ENCODE measurements around the gene MTAP. TPM values are rescaled to one million over a fixed set of nuclear protein-coding genes. Genes with fewer than 3 reads are reported as not detected.
A peak's percentile ranks its signal among the peaks of the same experiment; 100 is the strongest.

The MTAP gene
- total RNA-seq (2014; rRNA removed; shearing (Covaris generic)) (26.7 and 29.8 TPM in 2 replicates), polyA plus RNA-seq (2016; fragmentation: Nextera tagmentation; extraction: Ambion mirVana) (44.8 and 47.8 TPM in 2 replicates)

DNA sequence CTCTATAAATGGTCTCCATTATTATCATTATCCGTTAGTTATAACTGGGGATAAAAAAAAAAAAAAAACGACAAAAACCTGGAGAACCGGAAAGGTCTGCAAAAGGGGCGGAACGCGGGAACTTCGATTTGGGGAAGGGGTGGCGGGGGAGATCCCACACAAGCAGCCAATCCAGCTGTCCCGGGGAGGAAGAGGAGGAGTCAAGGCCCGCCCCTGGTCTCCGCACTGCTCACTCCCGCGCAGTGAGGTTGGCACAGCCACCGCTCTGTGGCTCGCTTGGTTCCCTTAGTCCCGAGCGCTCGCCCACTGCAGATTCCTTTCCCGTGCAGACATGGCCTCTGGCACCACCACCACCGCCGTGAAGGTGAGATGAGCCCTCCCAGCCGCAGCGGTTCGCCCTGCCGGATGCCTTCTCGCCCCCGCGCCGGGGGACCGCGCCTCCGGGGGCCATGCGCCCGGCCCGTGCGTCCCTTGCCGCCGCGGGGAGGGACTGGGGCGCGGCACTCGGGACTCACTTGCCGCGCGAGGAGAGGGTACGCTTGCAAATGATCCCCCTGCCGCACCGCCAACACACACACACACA, at the start of gene MTAP:
Gene MTAP, plus strand, starts transcription at position 219 of the 583 bp plus-strand sequence. Its CDS starts 113 bp downstream, at position 332.
- Histone ChIP-seq H3K4me3 (peak within 1 kb of the TSS; percentile 89), H3K27me3 (replicated peaks; ENCODE audit: insufficient read depth) (no peaks in the 10 kb centered on the region), H3K9me3 (ENCODE audit: low read depth) (no peaks in the 10 kb centered on the region), H3K9ac (peak within 1 kb of the TSS; percentile 90), H4K20me1 (ENCODE audit: insufficient read depth) (no peaks in the 10 kb centered on the region), H3K79me2 (ENCODE audit: insufficient read depth) (peaks cover 61% of the 10 kb centered on the region), H3K27ac (peak within 1 kb of the TSS; percentile 84), H2AFZ (peak within 1 kb of the TSS; percentile 90), H3K9me2 (ENCODE audit: insufficient read depth) (no peaks in the 10 kb centered on the region), H3K4me2 (ENCODE audit: unreplicated experiment) (peak within 1 kb of the TSS; percentile 100), H3F3A (ENCODE audit: insufficient read depth) (no peaks in the 10 kb centered on the region; the same call in none of the 2 replicates), H3K4me1 (ENCODE audit: insufficient read depth) (peaks cover 23% of the 10 kb centered on the region), H3K36me3 (ENCODE audit: low read depth) (no peaks in the 10 kb centered on the region)
- in situ Hi-C loops (cut with MboI): loop anchor here (25.0 kb wide), 1 partner anchor 310 kb away; no protein-coding TSS in a partner anchor
- peak; percentile 91 for DNase-seq
- TF ChIP-seq EZH2phosphoT487 (IDR thresholded peaks at IDR 0.05; ENCODE audit: insufficient read depth, low read depth): no peak
- no peak for TF ChIP-seq EZH2 (IDR thresholded peaks at IDR 0.05; ENCODE audit: insufficient read depth, poor library complexity, severe bottlenecking)
- 0 to 1% methylated on average over 26 to 37 of the region's 48 CpGs for WGBS, 2 experiments (ENCODE audit: low coverage in 1 of 2, low lambda C conversion rate in 2 of 2, missing lambda C conversion rate in 2 of 2)

DNA sequence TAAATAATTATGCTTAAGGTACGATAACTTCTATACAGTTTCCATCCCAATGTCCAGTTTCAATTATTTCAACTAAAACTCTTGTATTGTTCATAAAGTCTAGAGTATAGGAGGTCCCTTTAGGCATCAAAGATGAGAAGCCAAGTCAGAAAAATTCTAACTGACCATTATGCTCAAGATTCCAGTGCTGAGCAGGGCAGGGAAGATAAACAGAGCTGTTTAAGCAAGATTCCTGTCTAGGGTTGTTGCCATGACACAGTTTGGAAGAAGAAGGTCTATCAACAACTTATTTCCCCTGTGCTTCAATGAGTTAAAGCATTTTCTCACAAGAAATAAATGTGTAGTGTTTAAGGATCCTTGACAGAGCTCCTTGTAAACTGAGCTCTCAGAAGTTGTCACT, 48.9 kb upstream of the MTAP start:
- no peak overlapping the region for H3K9ac ChIP-seq
- 82 to 95% methylated on average over 1 of the region's 1 CpG for WGBS, 2 experiments (ENCODE audit: low coverage in 1 of 2, low lambda C conversion rate in 2 of 2, missing lambda C conversion rate in 2 of 2)
- H3K4me1 ChIP-seq (ENCODE audit: insufficient read depth): peaks cover 19% of the 10 kb centered on the region; the same call in 1 of the 2 replicates
- H3K4me2 ChIP-seq (ENCODE audit: unreplicated experiment): no peak overlapping the region
- DNase-seq: no peak
- TF ChIP-seq EZH2phosphoT487 (IDR thresholded peaks at IDR 0.05; ENCODE audit: insufficient read depth, low read depth): no peak
- no peak for TF ChIP-seq EZH2 (IDR thresholded peaks at IDR 0.05; ENCODE audit: insufficient read depth, poor library complexity, severe bottlenecking)
- no peaks in the 10 kb centered on the region for H3F3A ChIP-seq (ENCODE audit: insufficient read depth)
- H3K9me2 ChIP-seq (ENCODE audit: insufficient read depth): no peaks in the 10 kb centered on the region
- no peaks in the 10 kb centered on the region for H4K20me1 ChIP-seq (ENCODE audit: insufficient read depth)
- no peaks in the 10 kb centered on the region for H3K9me3 ChIP-seq (ENCODE audit: low read depth)
- no peak overlapping the region for H2AFZ ChIP-seq
- no peaks in the 10 kb centered on the region for H3K27me3 ChIP-seq (replicated peaks; ENCODE audit: insufficient read depth)
- no peaks in the 10 kb centered on the region for H3K79me2 ChIP-seq (ENCODE audit: insufficient read depth)
- in situ Hi-C loops (cut with MboI): no loop called here
- H3K4me3 ChIP-seq: no peak overlapping the region
- no peak overlapping the region for H3K27ac ChIP-seq
- H3K36me3 ChIP-seq (ENCODE audit: low read depth): no peaks in the 10 kb centered on the region

DNA sequence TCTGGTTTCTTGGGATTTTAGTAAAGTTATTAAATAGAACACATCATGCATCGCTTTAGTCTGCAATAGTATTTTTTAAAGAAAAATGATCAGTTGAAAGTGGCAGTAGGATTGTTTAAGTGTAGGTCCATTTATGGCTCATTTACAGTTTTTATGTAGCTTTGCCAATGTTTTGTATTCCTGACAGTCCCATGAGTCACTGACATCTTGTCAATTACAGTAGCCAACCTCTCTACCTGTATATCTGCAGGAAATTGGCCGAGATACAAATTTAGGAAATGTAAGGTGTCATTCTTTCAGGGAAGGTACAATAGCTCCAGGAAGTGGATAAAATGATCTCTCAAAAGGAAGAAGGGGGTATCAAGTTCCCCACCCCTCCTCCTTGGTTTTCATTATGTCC, 47.7 kb upstream of the MTAP start:
- Histone ChIP-seq H3K9ac (no peak overlapping the region), H3F3A (ENCODE audit: insufficient read depth) (no peaks in the 10 kb centered on the region), H3K4me2 (ENCODE audit: unreplicated experiment) (no peak overlapping the region), H3K79me2 (ENCODE audit: insufficient read depth) (no peaks in the 10 kb centered on the region), H3K27me3 (replicated peaks; ENCODE audit: insufficient read depth) (no peaks in the 10 kb centered on the region), H3K27ac (no peak overlapping the region), H3K9me3 (ENCODE audit: low read depth) (no peaks in the 10 kb centered on the region), H3K4me3 (no peak overlapping the region), H3K36me3 (ENCODE audit: low read depth) (no peaks in the 10 kb centered on the region), H3K4me1 (ENCODE audit: insufficient read depth) (peaks cover 18% of the 10 kb centered on the region; the same call in 1 of the 2 replicates), H4K20me1 (ENCODE audit: insufficient read depth) (no peaks in the 10 kb centered on the region), H3K9me2 (ENCODE audit: insufficient read depth) (no peaks in the 10 kb centered on the region), H2AFZ (no peak overlapping the region)
- no peak for DNase-seq
- in situ Hi-C loops (cut with MboI): no loop called here
- 74 to 76% methylated on average over 2 of the region's 2 CpGs for whole genome bisulfite sequencing, 2 experiments (ENCODE audit: low coverage in 1 of 2, low lambda C conversion rate in 2 of 2, missing lambda C conversion rate in 2 of 2)
- TF ChIP-seq EZH2 (IDR thresholded peaks at IDR 0.05; ENCODE audit: insufficient read depth, poor library complexity, severe bottlenecking) (no peak), EZH2phosphoT487 (IDR thresholded peaks at IDR 0.05; ENCODE audit: insufficient read depth, low read depth) (no peak)

DNA sequence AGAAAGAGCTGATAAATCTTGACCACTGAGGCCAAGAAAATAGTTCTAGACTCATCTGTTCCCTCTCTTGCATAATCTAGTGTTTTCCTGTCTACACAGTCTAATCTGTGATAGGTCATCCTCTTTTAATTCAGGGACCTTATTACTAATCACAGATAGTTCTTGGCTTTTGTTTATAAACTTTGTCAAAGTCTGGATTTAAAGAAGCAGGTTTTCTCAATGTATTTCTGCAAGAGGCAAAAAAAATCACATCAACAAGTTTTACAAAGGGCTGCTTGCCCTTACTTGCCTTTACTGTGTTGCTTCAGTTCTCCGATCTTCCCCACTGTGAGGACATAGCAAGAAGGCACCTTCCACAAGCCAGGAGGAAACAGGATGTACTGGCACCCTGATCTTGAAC, 43.9 kb upstream of the MTAP start:
- peak; percentile 13 for DNase-seq

More for the DNA sequence above, 43.9 kb upstream of the MTAP start:
- TF ChIP-seq EZH2phosphoT487 (IDR thresholded peaks at IDR 0.05; ENCODE audit: insufficient read depth, low read depth) (no peak), EZH2 (IDR thresholded peaks at IDR 0.05; ENCODE audit: insufficient read depth, poor library complexity, severe bottlenecking) (no peak)
- Histone ChIP-seq H3K27ac (no peak overlapping the region), H3K36me3 (ENCODE audit: low read depth) (no peaks in the 10 kb centered on the region), H3K4me3 (no peak overlapping the region), H3K9ac (no peak overlapping the region), H3K9me2 (ENCODE audit: insufficient read depth) (no peaks in the 10 kb centered on the region), H3K27me3 (replicated peaks; ENCODE audit: insufficient read depth) (no peaks in the 10 kb centered on the region), H3K9me3 (ENCODE audit: low read depth) (no peaks in the 10 kb centered on the region), H3K4me1 (ENCODE audit: insufficient read depth) (no peaks in the 10 kb centered on the region), H4K20me1 (ENCODE audit: insufficient read depth) (no peaks in the 10 kb centered on the region), H3K79me2 (ENCODE audit: insufficient read depth) (no peaks in the 10 kb centered on the region), H3F3A (ENCODE audit: insufficient read depth) (no peaks in the 10 kb centered on the region), H2AFZ (no peak overlapping the region), H3K4me2 (ENCODE audit: unreplicated experiment) (no peak overlapping the region)
- in situ Hi-C loops (cut with MboI): no loop called here
- 92 to 97% methylated on average over 1 of the region's 1 CpG for WGBS, 2 experiments (ENCODE audit: low coverage in 1 of 2, low lambda C conversion rate in 2 of 2, missing lambda C conversion rate in 2 of 2)
